ENCODE results near the gene PNKP.

The PNKP gene

GRCh38 chr19:49814010-49814409, 53.4 kb downstream of the PNKP start:
- no peak for DNase-seq

- peak; percentile 99 for DNase-seq
These were observed 54.1 kb downstream of the PNKP start, which contains the start of gene FUZ for GRCh38 chr19:49812997-49813861. TSS of gene FUZ (minus strand) at chr19:49813292. CDS start at chr19:49813106, 186 bp downstream.

- DNase-seq, result no peak
These were observed 54.9 kb downstream of the PNKP start for GRCh38 chr19:49812452-49812996.

GRCh38 chr19:49811328-49811727, 56.0 kb downstream of the PNKP start:
- DNase-seq, result no peak

Data from EL (cell line).